OCI-LY1 (cell line): ENCODE data around the gene GRIA1.

ENCODE experiments used
- H2AFZ ChIP-seq: fragments of 200-600 bp; sonication (generic), shearing (Covaris generic); 2 replicates; pipeline ENCODE4 v1.6.0; 2014; ENCODE audit warnings: antibody characterized with exemption, mild to moderate bottlenecking, low read length
- H3F3A ChIP-seq: fragments of 200-600 bp; sonication (generic), shearing (Covaris generic); 2 replicates; pipeline ENCODE4 v1.6.0; 2014; ENCODE audit warnings: mild to moderate bottlenecking, antibody characterized with exemption, low read length, moderate library complexity; ENCODE audit not compliant: insufficient read depth
- H3K27ac ChIP-seq: fragments of 200-600 bp; sonication (generic); 2 replicates; pipeline ENCODE4 v1.5.1; 2014; ENCODE audit warnings: low read length, mixed run types, mild to moderate bottlenecking, low read depth; ENCODE audit not compliant: poor library complexity, severe bottlenecking
- H3K27me3 ChIP-seq: fragments of 200-600 bp; sonication (generic); 2 replicates; pipeline ENCODE4 v1.6.0; 2014; ENCODE audit warnings: antibody characterized with exemption, mild to moderate bottlenecking, low read length, moderate library complexity; ENCODE audit not compliant: insufficient read depth
- H3K36me3 ChIP-seq: fragments of 200-600 bp; sonication (generic); 2 replicates; pipeline ENCODE4 v1.6.1; 2014; ENCODE audit warnings: mild to moderate bottlenecking, antibody characterized with exemption, low read length, moderate library complexity, mixed read lengths; ENCODE audit not compliant: insufficient read depth
- H3K4me1 ChIP-seq: fragments of 200-600 bp; sonication (generic); 2 replicates; pipeline ENCODE4 v1.5.1; 2014; ENCODE audit warnings: mild to moderate bottlenecking, low read length, moderate library complexity; ENCODE audit not compliant: insufficient read depth, severe bottlenecking
- H3K4me2 ChIP-seq: fragments of 200-600 bp; sonication (generic), shearing (Covaris generic); 2 replicates; pipeline ENCODE4 v1.6.1; 2014; ENCODE audit warnings: low read length
- H3K4me3 ChIP-seq: fragments of 200-600 bp; sonication (generic); 2 replicates; pipeline ENCODE4 v1.5.1; 2014; ENCODE audit warnings: low read length, low read depth, mild to moderate bottlenecking, mixed read lengths; ENCODE audit not compliant: poor library complexity, severe bottlenecking
- H3K79me2 ChIP-seq: fragments of 200-600 bp; shearing (Covaris generic); 2 replicates; pipeline ENCODE4 v1.6.1; 2016; ENCODE audit warnings: mixed run types, low read length, mixed read lengths; ENCODE audit not compliant: insufficient read depth
- H3K9ac ChIP-seq: fragments of 200-600 bp; sonication (generic), shearing (Covaris generic); 2 replicates; pipeline ENCODE4 v1.6.1; 2014; ENCODE audit warnings: mild to moderate bottlenecking, low read length, mixed read lengths
- H3K9me2 ChIP-seq: fragments of 200-600 bp; sonication (generic), shearing (Covaris generic); 2 replicates; pipeline ENCODE4 v1.6.1; 2014; ENCODE audit warnings: low read depth, mild to moderate bottlenecking, low read length, mixed read lengths
- H3K9me3 ChIP-seq: fragments of 200-600 bp; shearing (Covaris generic); 2 replicates; pipeline ENCODE4 v1.6.1; 2014; ENCODE audit warnings: low read length, mixed read lengths
- H4K20me1 ChIP-seq: fragments of 200-600 bp; sonication (generic), shearing (Covaris generic); 2 replicates; pipeline ENCODE4 v1.6.0; 2016; ENCODE audit warnings: mild to moderate bottlenecking, low read length; ENCODE audit not compliant: insufficient read depth
- CTCF ChIP-seq: fragments of 200-600 bp; sonication (generic), shearing (Covaris generic); IDR thresholded peaks from 2 replicates; pipeline ENCODE4 v1.5.1; 2017; ENCODE audit warnings: mild to moderate bottlenecking, antibody characterized with exemption, low read length, moderate library complexity, mixed read lengths
- EZH2 ChIP-seq: fragments of 200-600 bp; sonication (generic), shearing (Covaris generic); IDR thresholded peaks from 2 replicates; pipeline ENCODE4 v1.8.0; 2017; ENCODE audit warnings: borderline replicate concordance, mixed run types, mild to moderate bottlenecking, antibody characterized with exemption, low read length, moderate library complexity, mixed read lengths

The GRIA1 gene

GRCh38 chr5:153630546-153630945, 140.1 kb downstream of the GRIA1 start:
- H2AFZ ChIP-seq, result no peak overlapping the region
- H3F3A ChIP-seq, result no peaks in the 10 kb centered on the region
- no peak overlapping the region for H3K9ac ChIP-seq
- H3K79me2 ChIP-seq, result no peaks in the 10 kb centered on the region
- no peaks in the 10 kb centered on the region for H4K20me1 ChIP-seq
- no peak overlapping the region for H3K4me3 ChIP-seq
- no peaks in the 10 kb centered on the region for H3K36me3 ChIP-seq
- no peak overlapping the region for H3K4me2 ChIP-seq
- peaks cover 35% of the 10 kb centered on the region for H3K4me1 ChIP-seq
- H3K27me3 ChIP-seq, result no peaks in the 10 kb centered on the region; the same call in 1 of the 2 replicates
- H3K9me3 ChIP-seq, result no peaks in the 10 kb centered on the region
- no peak overlapping the region for H3K27ac ChIP-seq
- TF ChIP-seq CTCF (no peak), EZH2 (no peak)
- no peaks in the 10 kb centered on the region for H3K9me2 ChIP-seq

GRCh38 chr5:153632748-153633290, 142.3 kb downstream of the GRIA1 start:
- Histone ChIP-seq H3K9ac (no peak overlapping the region), H3K4me1 (peaks cover 12% of the 10 kb centered on the region), H3K9me2 (no peaks in the 10 kb centered on the region), H2AFZ (no peak overlapping the region), H3K79me2 (no peaks in the 10 kb centered on the region), H3K4me2 (no peak overlapping the region), H3K27me3 (no peaks in the 10 kb centered on the region), H3K4me3 (no peak overlapping the region), H3K36me3 (no peaks in the 10 kb centered on the region), H4K20me1 (no peaks in the 10 kb centered on the region), H3F3A (no peaks in the 10 kb centered on the region), H3K9me3 (no peaks in the 10 kb centered on the region), H3K27ac (no peak overlapping the region)
- TF ChIP-seq EZH2, result no peak
- no peak for TF ChIP-seq CTCF

GRCh38 chr5:153636670-153637451, 146.4 kb downstream of the GRIA1 start:
- Histone ChIP-seq H3K79me2 (no peaks in the 10 kb centered on the region), H3K9me2 (no peaks in the 10 kb centered on the region), H3K27ac (no peak overlapping the region), H2AFZ (no peak overlapping the region), H3K4me3 (no peak overlapping the region), H3K9ac (no peak overlapping the region), H3K36me3 (no peaks in the 10 kb centered on the region), H3K9me3 (no peaks in the 10 kb centered on the region), H3F3A (no peaks in the 10 kb centered on the region), H4K20me1 (no peaks in the 10 kb centered on the region), H3K4me1 (no peaks in the 10 kb centered on the region), H3K4me2 (no peak overlapping the region), H3K27me3 (no peaks in the 10 kb centered on the region)
- TF ChIP-seq CTCF (no peak), EZH2 (no peak)
